ENCODE measurements around the gene GFPT1.
A peak's percentile ranks its signal among the peaks of the same experiment; 100 is the strongest.

GFPT1 gene

DNA sequence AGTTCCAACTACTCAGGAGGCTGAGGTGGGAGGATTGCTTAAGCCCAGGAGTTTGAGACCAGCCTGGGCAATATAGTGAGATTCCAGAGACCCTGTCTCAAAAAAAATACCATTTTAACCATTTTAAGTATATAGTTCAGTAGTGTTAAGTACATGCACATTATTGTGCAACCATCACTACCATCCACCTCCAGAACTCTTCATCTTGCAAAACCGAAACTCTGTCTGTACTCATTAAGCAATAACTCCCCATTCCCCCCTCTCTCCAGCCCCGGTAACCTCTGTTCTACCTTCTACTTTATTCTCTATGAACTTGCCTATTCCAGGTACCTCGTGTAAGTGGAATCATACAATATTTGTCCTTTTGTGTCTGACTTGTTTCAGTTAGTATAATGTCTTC is 86.4 kb downstream of the GFPT1 start:
- Histone ChIP-seq H2AFZ (ENCODE audit: low read length) (no peak overlapping the region), H4K8ac (ENCODE audit: low read depth, low read length) (no peak overlapping the region), H3K4ac (ENCODE audit: low read length) (no peak overlapping the region), H2BK12ac (ENCODE audit: low read length) (no peak overlapping the region), H3K9me3 (replicated peaks in 1 of 2; ENCODE audit: control insufficient read depth in 2 of 2, insufficient read depth in 1 of 2, low read depth in 1 of 2, low read length in 2 of 2) (peaks cover 6 to 7% of the 10 kb centered on the region in 2 donors), H3K4me1 (ENCODE audit: control insufficient read depth in 2 of 2, insufficient read depth in 1 of 2, low read depth in 1 of 2, low read length in 2 of 2) (no peaks in the 10 kb centered on the region), H3K9ac (ENCODE audit: low read depth, low read length, poor library complexity) (no peak overlapping the region), H3K27me3 (ENCODE audit: control insufficient read depth in 3 of 3, insufficient read depth in 3 of 3, low read depth in 1 of 3, low read length in 3 of 3) (peaks cover 0 to 30% (median 9%) of the 10 kb centered on the region in 3 experiments), H2AK5ac (ENCODE audit: low read depth, low read length) (no peak overlapping the region), H2BK5ac (ENCODE audit: low read length) (no peak overlapping the region), H3K23ac (ENCODE audit: low read depth, low read length, poor library complexity) (no peak overlapping the region), H2BK120ac (ENCODE audit: low read depth, low read length) (no peak overlapping the region), H2BK15ac (ENCODE audit: low read length) (no peak overlapping the region), H3K27ac (replicated peaks; ENCODE audit: low read length) (no peak overlapping the region), H3K4me2 (ENCODE audit: insufficient read depth, low read length, poor library complexity, severe bottlenecking) (no peak overlapping the region), H3K14ac (ENCODE audit: low read length) (no peak overlapping the region), H3K79me1 (ENCODE audit: low read depth, low read length) (peaks cover 2% of the 10 kb centered on the region), H4K91ac (ENCODE audit: low read depth, low read length, poor library complexity) (no peak overlapping the region), H3K4me3 (ENCODE audit: low read length in 2 of 2) (no peak overlapping the region), H3K18ac (ENCODE audit: low read length) (no peak overlapping the region), H3K36me3 (replicated peaks in 1 of 2; ENCODE audit: control insufficient read depth in 2 of 2, insufficient read depth in 2 of 2, low read length in 2 of 2) (no peaks in the 10 kb centered on the region)
- DNase-seq (ENCODE audit: low spot score) = no peak
- WGBS, 2 donors (ENCODE audit: extremely low coverage in 2 of 2, insufficient read length in 2 of 2, insufficient replicate concordance in 1 of 2) = no CpG with 5 or more reads among the region's 3 CpGs

DNA sequence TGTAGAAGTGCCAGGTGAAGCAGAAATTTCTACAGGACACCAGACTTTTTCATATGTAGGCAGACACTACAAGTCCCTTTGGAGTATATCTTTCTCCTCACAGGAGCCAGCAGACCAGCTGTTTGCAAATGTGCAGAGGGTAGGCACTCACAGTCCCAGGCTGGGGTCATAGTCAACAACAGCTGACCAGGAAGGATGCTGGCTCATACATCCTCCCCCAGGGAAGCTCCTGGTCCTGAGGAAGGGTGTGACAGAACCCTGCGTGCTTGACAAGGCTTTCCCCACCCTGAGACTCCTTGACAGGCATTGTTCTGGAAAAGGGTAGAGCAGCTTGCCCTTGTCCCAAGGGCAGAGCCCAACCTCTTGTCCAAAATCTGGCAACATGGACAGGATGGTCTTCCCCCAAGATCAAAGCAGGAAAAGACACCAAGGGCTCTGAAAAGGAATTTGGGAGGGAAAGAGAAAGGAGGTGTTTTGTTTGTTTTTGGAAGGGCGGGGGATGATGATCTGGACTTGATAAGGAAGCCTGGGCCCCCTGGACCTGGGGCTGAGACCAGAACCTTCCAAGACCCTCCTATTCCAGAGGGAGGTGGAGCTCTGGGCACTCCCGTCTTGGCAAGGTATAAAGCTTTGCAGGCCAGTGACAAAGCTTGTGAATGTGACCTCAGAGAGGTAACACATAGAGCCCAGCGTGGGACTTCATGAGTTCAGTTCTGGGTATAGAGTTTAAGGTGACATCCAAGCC is 87.1 kb downstream of the GFPT1 start:
- Histone ChIP-seq H3K4me2 (ENCODE audit: insufficient read depth, low read length, poor library complexity, severe bottlenecking) (no peak overlapping the region), H3K9ac (ENCODE audit: low read depth, low read length, poor library complexity) (no peak overlapping the region), H3K9me3 (replicated peaks in 1 of 2; ENCODE audit: control insufficient read depth in 2 of 2, insufficient read depth in 1 of 2, low read depth in 1 of 2, low read length in 2 of 2) (peaks cover 6 to 7% of the 10 kb centered on the region in 2 donors), H4K8ac (ENCODE audit: low read depth, low read length) (no peak overlapping the region), H2BK12ac (ENCODE audit: low read length) (no peak overlapping the region), H3K4ac (ENCODE audit: low read length) (no peak overlapping the region), H3K79me1 (ENCODE audit: low read depth, low read length) (peaks cover 2% of the 10 kb centered on the region), H2BK120ac (ENCODE audit: low read depth, low read length) (no peak overlapping the region), H3K4me3 (ENCODE audit: low read length in 2 of 2) (no peak overlapping the region), H3K36me3 (replicated peaks in 1 of 2; ENCODE audit: control insufficient read depth in 2 of 2, insufficient read depth in 2 of 2, low read length in 2 of 2) (no peaks in the 10 kb centered on the region), H3K14ac (ENCODE audit: low read length) (no peak overlapping the region), H3K18ac (ENCODE audit: low read length) (no peak overlapping the region), H3K27ac (replicated peaks; ENCODE audit: low read length) (no peak overlapping the region), H2AK5ac (ENCODE audit: low read depth, low read length) (no peak overlapping the region), H3K27me3 (ENCODE audit: control insufficient read depth in 3 of 3, insufficient read depth in 3 of 3, low read depth in 1 of 3, low read length in 3 of 3) (peaks cover 0 to 24% (median 6%) of the 10 kb centered on the region in 3 experiments), H3K23ac (ENCODE audit: low read depth, low read length, poor library complexity) (no peak overlapping the region), H3K4me1 (ENCODE audit: control insufficient read depth in 2 of 2, insufficient read depth in 1 of 2, low read depth in 1 of 2, low read length in 2 of 2) (no peaks in the 10 kb centered on the region), H2AFZ (ENCODE audit: low read length) (no peak overlapping the region), H4K91ac (ENCODE audit: low read depth, low read length, poor library complexity) (no peak overlapping the region), H2BK15ac (ENCODE audit: low read length) (no peak overlapping the region), H2BK5ac (ENCODE audit: low read length) (no peak overlapping the region)
- WGBS, 2 donors (ENCODE audit: extremely low coverage in 2 of 2, insufficient read length in 2 of 2, insufficient replicate concordance in 1 of 2) = 100% methylated on average over 1 of the region's 4 CpGs; no CpG with 5 or more reads in 1 of the 2 donors
- DNase-seq (ENCODE audit: low spot score) = no peak

DNA sequence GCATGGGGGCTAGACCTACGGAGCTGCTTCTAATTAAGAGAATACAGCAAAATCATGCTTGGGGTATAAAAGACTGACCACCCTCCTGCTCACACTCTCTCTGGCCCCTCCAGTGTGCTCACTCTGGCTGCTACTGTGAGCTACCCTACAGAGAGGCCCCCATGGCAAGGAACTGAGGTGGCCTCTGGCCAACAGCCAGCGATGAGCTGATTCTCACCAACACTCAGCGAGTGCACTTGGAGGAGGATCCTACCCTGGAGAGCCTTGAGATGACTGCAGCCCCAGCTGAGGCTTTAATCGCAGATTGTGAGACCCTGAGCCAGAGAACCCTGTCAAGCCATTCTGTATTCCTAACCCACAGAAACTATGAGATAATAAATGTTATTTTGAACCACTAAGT is 88.2 kb downstream of the GFPT1 start:
- Histone ChIP-seq H3K4me3 (ENCODE audit: low read length in 2 of 2) (no peak overlapping the region), H3K4ac (ENCODE audit: low read length) (no peak overlapping the region), H2BK15ac (ENCODE audit: low read length) (no peak overlapping the region), H3K14ac (ENCODE audit: low read length) (no peak overlapping the region), H3K4me1 (ENCODE audit: control insufficient read depth in 2 of 2, insufficient read depth in 1 of 2, low read depth in 1 of 2, low read length in 2 of 2) (no peaks in the 10 kb centered on the region), H4K8ac (ENCODE audit: low read depth, low read length) (peak overlapping the region; percentile 92), H3K18ac (ENCODE audit: low read length) (peak overlapping the region; percentile 46), H3K9me3 (replicated peaks in 1 of 2; ENCODE audit: control insufficient read depth in 2 of 2, insufficient read depth in 1 of 2, low read depth in 1 of 2, low read length in 2 of 2) (peaks cover under 1 to 2% of the 10 kb centered on the region in 2 donors), H3K27ac (replicated peaks; ENCODE audit: low read length) (no peak overlapping the region), H3K23ac (ENCODE audit: low read depth, low read length, poor library complexity) (no peak overlapping the region), H3K27me3 (ENCODE audit: control insufficient read depth in 3 of 3, insufficient read depth in 3 of 3, low read depth in 1 of 3, low read length in 3 of 3) (peaks cover 0 to 19% (median 0%) of the 10 kb centered on the region in 3 experiments), H4K91ac (ENCODE audit: low read depth, low read length, poor library complexity) (no peak overlapping the region), H2AFZ (ENCODE audit: low read length) (no peak overlapping the region), H3K4me2 (ENCODE audit: insufficient read depth, low read length, poor library complexity, severe bottlenecking) (no peak overlapping the region), H2BK5ac (ENCODE audit: low read length) (no peak overlapping the region), H3K79me1 (ENCODE audit: low read depth, low read length) (peaks cover 2% of the 10 kb centered on the region), H3K9ac (ENCODE audit: low read depth, low read length, poor library complexity) (no peak overlapping the region), H2AK5ac (ENCODE audit: low read depth, low read length) (no peak overlapping the region), H3K36me3 (replicated peaks in 1 of 2; ENCODE audit: control insufficient read depth in 2 of 2, insufficient read depth in 2 of 2, low read length in 2 of 2) (no peaks in the 10 kb centered on the region), H2BK120ac (ENCODE audit: low read depth, low read length) (no peak overlapping the region), H2BK12ac (ENCODE audit: low read length) (no peak overlapping the region)
- no CpG with 5 or more reads among the region's 4 CpGs for WGBS, 2 donors (ENCODE audit: extremely low coverage in 2 of 2, insufficient read length in 2 of 2, insufficient replicate concordance in 1 of 2)
- no peak for DNase-seq (ENCODE audit: low spot score)

DNA sequence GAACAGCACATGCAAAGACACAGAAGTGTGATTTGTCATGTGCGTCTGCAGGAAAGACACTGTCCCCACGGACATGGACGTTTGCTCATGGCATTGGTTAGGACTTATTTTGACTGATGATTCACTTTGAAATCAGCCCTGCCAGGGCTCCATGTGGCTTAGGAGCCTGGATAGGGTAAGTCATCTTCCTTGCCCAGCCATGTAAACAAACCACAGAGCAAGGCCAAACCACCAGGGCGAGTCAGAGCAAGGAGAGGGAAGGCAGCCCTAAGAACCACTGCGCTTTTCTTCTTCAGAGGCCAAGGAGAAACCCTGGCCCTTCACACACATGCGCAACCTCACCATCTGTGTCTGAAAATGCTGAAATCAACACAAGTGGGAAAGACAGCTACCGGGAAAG is 88.8 kb downstream of the GFPT1 start:
- Histone ChIP-seq H4K91ac (ENCODE audit: low read depth, low read length, poor library complexity) (no peak overlapping the region), H3K23ac (ENCODE audit: low read depth, low read length, poor library complexity) (no peak overlapping the region), H3K79me1 (ENCODE audit: low read depth, low read length) (peaks cover 2% of the 10 kb centered on the region), H2BK15ac (ENCODE audit: low read length) (no peak overlapping the region), H3K27me3 (ENCODE audit: control insufficient read depth in 3 of 3, insufficient read depth in 3 of 3, low read depth in 1 of 3, low read length in 3 of 3) (peaks cover 0 to 17% (median 0%) of the 10 kb centered on the region in 3 experiments), H2AFZ (ENCODE audit: low read length) (no peak overlapping the region), H3K14ac (ENCODE audit: low read length) (peak overlapping the region; percentile 57), H2BK12ac (ENCODE audit: low read length) (no peak overlapping the region), H3K36me3 (replicated peaks in 1 of 2; ENCODE audit: control insufficient read depth in 2 of 2, insufficient read depth in 2 of 2, low read length in 2 of 2) (no peaks in the 10 kb centered on the region), H3K4me3 (ENCODE audit: low read length in 2 of 2) (peak overlapping the region in 1 of 2 donors; percentile 41), H3K18ac (ENCODE audit: low read length) (peak overlapping the region; percentile 18), H3K9me3 (replicated peaks in 1 of 2; ENCODE audit: control insufficient read depth in 2 of 2, insufficient read depth in 1 of 2, low read depth in 1 of 2, low read length in 2 of 2) (no peaks in the 10 kb centered on the region), H3K27ac (replicated peaks; ENCODE audit: low read length) (no peak overlapping the region), H4K8ac (ENCODE audit: low read depth, low read length) (no peak overlapping the region), H3K4me1 (ENCODE audit: control insufficient read depth in 2 of 2, insufficient read depth in 1 of 2, low read depth in 1 of 2, low read length in 2 of 2) (no peaks in the 10 kb centered on the region), H3K9ac (ENCODE audit: low read depth, low read length, poor library complexity) (no peak overlapping the region), H3K4ac (ENCODE audit: low read length) (no peak overlapping the region), H3K4me2 (ENCODE audit: insufficient read depth, low read length, poor library complexity, severe bottlenecking) (no peak overlapping the region), H2BK5ac (ENCODE audit: low read length) (no peak overlapping the region), H2BK120ac (ENCODE audit: low read depth, low read length) (no peak overlapping the region), H2AK5ac (ENCODE audit: low read depth, low read length) (no peak overlapping the region)
- WGBS, 2 donors (ENCODE audit: extremely low coverage in 2 of 2, insufficient read length in 2 of 2, insufficient replicate concordance in 1 of 2) = no CpG with 5 or more reads among the region's 7 CpGs
- no peak for DNase-seq (ENCODE audit: low spot score)
